ENCODE measurements around the gene RXRA. TPM values are rescaled to one million over a fixed set of nuclear protein-coding genes. Genes with fewer than 3 reads are reported as not detected.

The RXRA gene
- total RNA-seq, 4 donors from 2014 or later: 53.5 to 61.5 (median 56.5) TPM

- H3K27ac ChIP-seq: peak overlapping the region; percentile 31 to 84 (median 62)
- H3K4me3 ChIP-seq: peak overlapping the region; percentile 3 to 26 (median 21)
- TF ChIP-seq, protein P1, sequence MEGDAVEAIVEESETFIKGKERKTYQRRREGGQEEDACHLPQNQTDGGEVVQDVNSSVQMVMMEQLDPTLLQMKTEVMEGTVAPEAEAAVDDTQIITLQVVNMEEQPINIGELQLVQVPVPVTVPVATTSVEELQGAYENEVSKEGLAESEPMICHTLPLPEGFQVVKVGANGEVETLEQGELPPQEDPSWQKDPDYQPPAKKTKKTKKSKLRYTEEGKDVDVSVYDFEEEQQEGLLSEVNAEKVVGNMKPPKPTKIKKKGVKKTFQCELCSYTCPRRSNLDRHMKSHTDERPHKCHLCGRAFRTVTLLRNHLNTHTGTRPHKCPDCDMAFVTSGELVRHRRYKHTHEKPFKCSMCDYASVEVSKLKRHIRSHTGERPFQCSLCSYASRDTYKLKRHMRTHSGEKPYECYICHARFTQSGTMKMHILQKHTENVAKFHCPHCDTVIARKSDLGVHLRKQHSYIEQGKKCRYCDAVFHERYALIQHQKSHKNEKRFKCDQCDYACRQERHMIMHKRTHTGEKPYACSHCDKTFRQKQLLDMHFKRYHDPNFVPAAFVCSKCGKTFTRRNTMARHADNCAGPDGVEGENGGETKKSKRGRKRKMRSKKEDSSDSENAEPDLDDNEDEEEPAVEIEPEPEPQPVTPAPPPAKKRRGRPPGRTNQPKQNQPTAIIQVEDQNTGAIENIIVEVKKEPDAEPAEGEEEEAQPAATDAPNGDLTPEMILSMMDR (IDR thresholded peaks at IDR 0.05): peak in 1 of 5 experiments; percentile 28
- TF ChIP-seq EP300 (IDR thresholded peaks at IDR 0.05) (peak; percentile 57 to 88), POLR2A (IDR thresholded peaks at IDR 0.05) (peak in 1 of 2 donors; percentile 25)
Measured at GRCh38 chr9:134407121-134407779, 81.0 kb downstream of the RXRA start.

DNA sequence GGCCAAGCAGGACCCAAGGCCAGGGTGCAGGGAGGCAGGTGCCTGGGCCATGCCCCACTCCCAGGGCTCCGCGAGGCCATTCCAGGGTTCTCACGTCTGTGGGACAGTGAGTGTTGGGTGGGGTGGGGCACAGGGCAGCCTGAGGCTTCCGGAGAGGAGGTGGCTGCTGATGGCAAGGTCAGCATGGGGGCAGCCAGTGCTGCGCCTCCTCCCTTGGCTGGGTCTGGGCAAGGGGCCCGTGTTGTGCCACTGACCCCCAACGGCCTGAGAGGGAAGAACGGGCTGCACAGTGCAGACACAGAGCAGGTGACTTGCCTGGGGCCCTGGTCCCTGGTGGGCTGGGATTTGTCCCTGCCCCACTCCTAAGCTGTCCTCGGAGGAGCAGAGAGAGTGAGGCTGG is 82.1 kb downstream of the RXRA start:
- 45 to 55% methylated on average over 7 to 9 of the region's 9 CpGs for WGBS, 2 donors
- TF ChIP-seq, protein P1 (IDR thresholded peaks at IDR 0.05): peak in 2 of 5 experiments; percentile 17 to 25
- no peak for TF ChIP-seq EP300 (IDR thresholded peaks at IDR 0.05)
- H3K27me3 ChIP-seq: no peaks in the 10 kb centered on the region
- H3K36me3 ChIP-seq: peaks cover 0 to 22% (median 0%) of the 10 kb centered on the region in 3 donors
- no peaks in the 10 kb centered on the region for H3K9me3 ChIP-seq
- H3K4me3 ChIP-seq: no peak overlapping the region
- peak overlapping the region in 3 of 4 donors; percentile 11 to 74 (median 71) for H3K27ac ChIP-seq
- peaks cover 8 to 100% (median 89%) of the 10 kb centered on the region in 4 donors for H3K4me1 ChIP-seq
- DNase-seq (ENCODE audit: low spot score in 2 of 2): no peak

More at GRCh38 chr9:134407121-134407779, 81.0 kb downstream of the RXRA start:
- H3K9me3 ChIP-seq: no peaks in the 10 kb centered on the region
- WGBS, 2 donors: 9 to 12% methylated on average over 12 to 33 of the region's 33 CpGs
- H3K27me3 ChIP-seq: no peaks in the 10 kb centered on the region
- peaks cover 0 to 25% (median 0%) of the 10 kb centered on the region in 3 donors for H3K36me3 ChIP-seq
- peaks cover 9 to 100% (median 91%) of the 10 kb centered on the region in 4 donors for H3K4me1 ChIP-seq
- DNase-seq (ENCODE audit: low spot score in 2 of 2): peak; percentile 74 to 78

- 81 to 83% methylated on average over 27 to 40 of the region's 40 CpGs for WGBS, 2 donors
- Histone ChIP-seq H3K27me3 (no peaks in the 10 kb centered on the region), H3K4me1 (peaks cover 5 to 100% (median 87%) of the 10 kb centered on the region in 4 donors), H3K27ac (peak overlapping the region in 2 of 4 donors; percentile 71 to 74), H3K4me3 (no peak overlapping the region), H3K36me3 (peaks cover 0 to 22% (median 0%) of the 10 kb centered on the region in 3 donors), H3K9me3 (no peaks in the 10 kb centered on the region)
- no peak for DNase-seq (ENCODE audit: low spot score in 2 of 2)
- TF ChIP-seq, protein P1 (IDR thresholded peaks at IDR 0.05): no peak
- TF ChIP-seq POLR2A (IDR thresholded peaks at IDR 0.05): no peak
Measured at GRCh38 chr9:134408939-134409737, 82.9 kb downstream of the RXRA start.

DNA sequence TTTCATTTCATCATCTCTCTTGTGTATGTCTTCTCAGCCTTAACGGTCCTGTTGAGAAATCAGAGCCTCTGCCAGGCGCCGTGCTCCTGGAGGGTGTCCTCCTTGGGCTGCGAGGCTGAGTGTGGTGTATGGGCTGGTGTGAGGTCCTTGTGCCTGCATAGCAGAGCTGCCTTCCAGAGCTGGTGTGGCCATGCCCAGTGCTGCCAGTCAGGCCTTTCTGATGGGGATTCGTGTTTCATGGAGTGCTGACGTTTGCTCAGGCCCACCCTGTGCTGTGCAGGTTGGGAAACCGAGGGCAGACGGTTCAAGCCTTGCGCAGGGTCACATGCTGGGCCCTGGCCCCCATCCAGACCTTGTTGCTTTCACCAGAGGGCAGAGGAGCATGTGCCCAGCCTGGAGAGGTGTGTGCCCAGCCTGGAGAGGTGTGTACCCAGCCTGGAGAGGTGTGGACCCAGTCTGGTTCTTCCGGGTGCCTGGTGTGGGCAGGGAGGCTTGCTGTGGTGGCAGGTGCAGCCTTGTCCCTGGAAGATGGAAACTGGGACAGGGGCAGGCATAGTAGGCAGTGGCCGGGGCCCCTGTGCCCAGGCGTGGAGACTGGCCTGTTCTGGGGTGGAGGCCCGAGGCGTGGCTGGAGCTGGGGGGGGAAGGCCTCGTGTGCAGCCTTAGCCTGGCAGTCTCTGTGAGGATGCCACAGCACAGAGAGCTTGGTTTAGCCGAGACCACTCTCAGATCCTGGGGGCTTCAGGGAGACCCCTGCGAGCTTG is 84.0 kb downstream of the RXRA start:
- Histone ChIP-seq H3K4me3 (no peak overlapping the region), H3K27me3 (no peaks in the 10 kb centered on the region), H3K36me3 (peaks cover 0 to 22% (median 0%) of the 10 kb centered on the region in 3 donors), H3K27ac (peak overlapping the region in 2 of 4 donors; percentile 71 to 74), H3K4me1 (peaks cover 5 to 100% (median 81%) of the 10 kb centered on the region in 4 donors), H3K9me3 (no peaks in the 10 kb centered on the region)
- DNase-seq (ENCODE audit: low spot score in 2 of 2): no peak
- WGBS, 2 donors: 65 to 70% methylated on average over 11 to 15 of the region's 17 CpGs
- TF ChIP-seq EP300 (IDR thresholded peaks at IDR 0.05): no peak
- TF ChIP-seq, protein P1 (IDR thresholded peaks at IDR 0.05): no peak
- TF ChIP-seq POLR2A (IDR thresholded peaks at IDR 0.05): no peak

Data from tibial nerve (tissue), 4 donors.